Measurements from ENCODE around the gene TBX2.
"Not testable (repeated sequence)": the region's sequence is repeated elsewhere in the genome, so short reads cannot be mapped to it uniquely, and the experiment has no call there.

The TBX2 gene

DNA sequence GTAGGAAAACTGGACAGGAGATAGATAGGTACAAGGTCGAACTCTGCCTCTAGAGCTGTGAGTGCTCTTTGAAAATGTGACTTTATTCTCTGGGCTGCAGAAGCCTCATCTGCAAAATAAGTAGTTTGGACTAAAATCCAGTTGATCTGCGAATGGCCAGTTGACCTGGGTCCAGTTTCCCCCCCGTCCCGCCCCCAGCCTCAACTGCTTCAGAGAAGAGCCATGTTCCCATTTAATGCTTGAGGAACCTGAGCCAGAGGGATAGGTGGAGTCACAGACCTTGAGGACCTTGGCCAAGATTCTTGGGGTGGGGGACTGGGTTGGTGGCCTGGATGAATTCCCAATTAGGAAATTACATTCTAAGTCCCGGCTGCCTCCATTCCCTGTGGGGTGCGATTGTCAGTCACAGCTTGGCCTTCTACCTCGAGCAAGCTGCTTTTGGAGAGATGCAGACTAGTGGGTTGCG lies 14.1 kb downstream of the TBX2 start:
- no peak for DNase-seq (ENCODE audit: low read depth in 2 of 2)

DNA sequence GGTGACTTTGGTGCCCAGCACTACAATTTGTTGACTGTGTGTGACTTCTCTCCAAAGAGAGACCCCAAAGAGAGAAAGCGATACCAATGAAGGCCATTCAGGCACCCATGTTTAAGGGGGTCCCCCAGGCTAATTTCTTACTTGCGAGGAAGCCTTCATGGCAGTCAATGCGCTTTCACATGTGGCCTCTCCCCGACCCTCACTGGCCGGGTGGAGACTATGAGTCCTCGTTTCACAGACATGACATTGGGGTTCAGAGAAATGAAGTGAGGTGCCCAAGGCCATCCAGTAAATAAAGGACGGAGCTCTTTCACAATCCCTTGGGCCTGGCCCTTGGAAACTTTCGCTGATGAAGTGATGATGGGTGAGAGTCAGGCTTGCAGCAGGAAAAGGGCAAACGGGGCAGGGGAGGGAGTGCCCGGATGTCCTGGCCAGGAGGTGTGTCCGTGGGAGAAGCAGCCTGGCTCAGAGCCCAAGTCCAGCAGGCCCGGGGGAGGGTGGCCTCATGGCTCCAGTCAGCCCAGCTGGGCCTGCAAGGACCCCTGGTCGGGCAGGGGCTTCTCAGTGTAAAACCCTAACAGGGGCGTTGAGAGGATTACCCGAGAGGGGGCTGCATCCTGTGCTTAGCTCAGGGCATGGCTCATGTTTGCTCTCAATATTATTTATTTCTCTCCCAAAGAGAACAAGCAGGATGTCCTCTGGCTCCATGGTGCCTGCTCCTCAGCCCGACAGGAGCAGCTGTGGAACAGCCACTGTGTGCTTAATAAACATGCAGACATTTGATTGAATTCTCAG lies 14.7 kb downstream of the TBX2 start:
- no peak for DNase-seq (ENCODE audit: low read depth in 2 of 2)

DNA sequence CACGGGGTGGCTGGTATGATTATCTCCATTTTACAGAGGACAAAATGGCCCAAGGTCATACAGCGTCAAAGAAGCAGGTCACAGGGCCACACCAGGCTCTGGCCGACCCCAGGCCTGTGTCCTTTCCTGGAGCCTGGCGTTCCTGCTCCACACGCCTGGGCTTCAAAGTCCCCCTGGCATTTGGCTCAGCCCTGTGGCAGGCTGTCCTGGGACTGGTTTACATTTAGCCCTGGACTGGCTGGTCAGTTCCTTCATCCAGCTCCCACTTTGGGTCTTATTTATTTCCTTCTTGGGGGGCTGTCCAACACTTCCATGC lies 15.3 kb downstream of the TBX2 start:
- DNase-seq (ENCODE audit: low read depth in 2 of 2), result no peak

DNA sequence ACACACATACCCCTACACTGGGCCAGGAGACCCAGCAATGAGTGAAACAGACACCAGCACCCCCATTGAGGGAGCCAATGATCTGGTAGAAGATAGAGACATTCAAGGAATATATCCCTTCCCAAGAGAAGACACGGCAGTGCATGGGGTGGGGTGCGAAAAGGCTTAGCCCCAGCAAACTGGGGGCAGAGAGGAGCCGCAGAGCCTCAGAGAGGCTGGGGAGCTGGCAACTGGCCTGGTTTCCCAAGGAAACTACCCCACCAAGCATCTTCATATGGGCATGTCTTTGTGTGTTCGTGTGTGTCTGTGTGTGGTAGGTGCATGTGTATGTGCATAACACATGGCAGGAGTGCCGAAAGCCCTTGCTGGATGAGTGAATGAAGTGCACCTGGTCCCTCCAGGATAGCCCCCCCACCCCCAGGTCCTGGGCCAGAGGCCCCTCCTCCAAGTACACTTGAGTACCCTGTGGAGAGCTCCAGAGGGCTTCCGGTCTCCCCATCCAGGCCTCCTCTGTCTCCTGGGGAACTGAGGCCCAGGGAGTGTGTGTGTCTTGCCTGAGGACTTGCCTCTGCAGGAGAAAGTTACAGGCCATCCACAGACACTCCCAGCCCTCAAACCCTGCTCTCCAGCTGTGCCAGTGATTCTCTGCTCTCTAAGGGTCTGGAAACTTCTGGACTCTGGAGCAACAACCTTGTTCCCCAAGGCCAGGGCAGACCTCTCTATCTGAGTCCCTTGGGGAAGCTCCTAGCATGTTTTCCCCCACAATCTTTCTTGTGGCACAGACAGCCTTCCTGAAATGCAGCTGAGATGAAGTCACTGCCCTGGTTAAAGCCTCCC lies 15.9 kb downstream of the TBX2 start:
- DNase-seq (ENCODE audit: low read depth in 2 of 2), result no peak

DNA sequence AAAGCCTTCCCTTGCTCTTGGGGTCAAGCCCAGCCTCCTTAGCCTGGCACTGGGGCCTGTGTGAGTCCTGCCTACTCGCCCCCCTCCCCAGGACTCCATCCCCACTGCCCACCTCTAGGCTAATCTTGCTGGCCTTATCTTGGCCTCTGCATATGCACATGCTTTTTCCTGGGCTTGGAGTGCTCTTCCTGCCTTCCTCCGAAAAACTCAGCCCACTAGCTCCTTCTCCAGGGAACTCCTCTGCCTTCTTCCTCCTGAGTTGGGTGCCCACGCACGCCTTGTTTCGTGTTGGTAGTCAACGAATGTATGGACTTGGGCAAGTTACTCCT lies 16.5 kb downstream of the TBX2 start:
- no peak for DNase-seq (ENCODE audit: low read depth in 2 of 2)

DNA sequence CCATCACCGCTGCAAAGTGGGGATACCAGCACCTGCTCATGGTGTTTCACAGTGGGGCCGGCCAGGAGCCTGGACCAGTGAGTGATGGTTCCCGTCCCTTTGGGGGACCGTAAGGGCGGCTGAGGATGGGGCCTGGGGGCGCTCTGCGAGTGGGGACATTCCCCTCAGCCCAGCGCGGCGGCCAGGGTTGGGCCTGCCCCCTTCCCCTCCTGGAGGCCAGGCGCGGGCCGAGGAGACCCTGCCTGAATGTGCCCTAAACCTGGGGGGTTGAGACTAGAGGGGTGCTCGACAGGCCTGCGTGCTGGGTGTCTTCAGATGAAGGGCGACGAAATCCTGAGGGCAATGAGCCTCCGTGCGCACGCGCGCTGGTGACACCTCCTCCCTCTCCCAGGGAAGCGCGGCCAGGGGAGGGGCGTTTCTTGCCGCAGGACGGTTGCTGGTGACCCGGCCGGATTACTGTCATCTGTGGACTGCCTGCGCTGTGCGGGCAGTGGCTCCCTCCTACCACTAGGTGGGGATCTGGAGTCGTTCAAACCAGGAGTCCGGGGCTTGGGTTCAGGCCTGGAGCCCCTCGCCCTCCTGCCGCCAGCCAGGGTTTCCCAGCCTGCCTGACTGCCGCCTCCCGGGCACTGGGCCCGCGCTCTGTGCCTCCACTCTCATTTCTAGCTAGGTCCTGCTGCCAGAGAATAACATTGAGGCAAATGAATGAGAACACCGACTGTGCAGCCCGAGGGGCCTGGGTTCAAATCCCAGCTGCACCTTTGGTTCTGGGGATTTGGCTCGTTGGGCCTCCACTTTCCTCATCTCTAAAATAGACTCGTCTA lies 17.1 kb downstream of the TBX2 start:
- peak; percentile 50 to 52 for DNase-seq (ENCODE audit: low read depth in 2 of 2)

DNA sequence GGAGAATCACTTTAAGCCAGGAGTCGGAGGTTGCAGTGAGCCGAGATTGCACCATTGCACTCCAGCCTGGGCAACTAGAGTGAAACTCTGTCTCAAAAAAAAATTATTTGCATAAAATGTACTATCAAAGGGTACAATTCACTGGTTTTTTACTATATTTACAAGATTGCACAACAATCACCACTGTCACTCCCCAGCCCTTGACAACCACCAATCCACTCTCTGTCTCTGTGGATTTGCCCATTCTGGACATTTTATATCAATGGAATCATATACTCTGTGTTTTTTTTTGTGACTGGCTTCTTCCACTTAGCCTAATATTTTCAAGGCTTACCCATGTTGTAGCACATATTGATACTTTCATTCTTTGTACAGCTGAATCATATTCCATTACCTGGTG lies 18.8 kb downstream of the TBX2 start:
- DNase-seq (ENCODE audit: low read depth in 2 of 2), result no peak

DNA sequence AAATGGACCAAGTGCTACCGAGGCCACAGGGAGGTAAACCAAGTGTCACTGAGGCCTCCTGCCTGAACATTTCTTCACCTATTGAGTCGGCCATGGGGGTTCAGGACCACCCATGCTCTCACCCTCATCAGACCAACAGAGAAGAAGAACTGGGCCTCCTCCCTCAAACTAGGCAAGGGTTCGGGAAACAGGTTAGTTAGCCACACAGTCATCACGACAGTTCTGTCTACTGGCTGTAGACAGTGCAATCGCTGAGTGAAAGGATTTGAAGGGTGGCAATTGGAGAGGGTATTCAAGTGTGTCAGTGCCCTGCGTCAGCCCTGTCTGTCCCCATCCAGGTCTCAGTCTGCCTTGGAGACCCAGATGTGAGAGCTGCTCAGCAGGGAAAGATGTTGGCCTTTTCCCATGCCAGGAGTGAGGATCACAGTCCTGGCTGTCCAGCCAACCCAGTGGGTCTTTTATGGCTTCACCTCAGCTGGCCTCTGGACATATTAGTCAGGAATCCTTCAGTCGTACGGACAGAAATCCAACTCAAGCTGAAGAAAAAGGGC lies 19.9 kb downstream of the TBX2 start:
- DNase-seq (ENCODE audit: low read depth in 2 of 2), result no peak

DNA sequence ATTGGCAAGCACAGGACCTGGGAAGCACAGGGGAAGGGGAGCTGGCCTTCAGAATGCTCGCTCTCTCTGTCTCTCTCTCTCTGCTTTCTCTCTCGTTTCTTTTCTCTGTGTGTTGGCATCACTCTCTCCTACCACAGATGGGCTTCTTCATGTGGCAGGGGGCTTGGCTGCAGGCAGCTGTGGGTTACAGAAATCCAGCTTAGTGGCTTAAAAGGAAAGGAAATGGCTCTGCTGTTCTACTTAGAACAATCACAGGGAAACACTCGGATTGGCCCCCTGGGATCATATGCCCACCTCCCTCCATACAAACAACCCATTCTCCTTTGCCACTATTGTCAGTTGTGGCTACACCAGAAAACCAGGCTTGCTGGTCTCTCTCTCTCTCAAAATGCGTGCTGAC lies 20.4 kb downstream of the TBX2 start:
- DNase-seq (ENCODE audit: low read depth in 2 of 2), result no peak

DNA sequence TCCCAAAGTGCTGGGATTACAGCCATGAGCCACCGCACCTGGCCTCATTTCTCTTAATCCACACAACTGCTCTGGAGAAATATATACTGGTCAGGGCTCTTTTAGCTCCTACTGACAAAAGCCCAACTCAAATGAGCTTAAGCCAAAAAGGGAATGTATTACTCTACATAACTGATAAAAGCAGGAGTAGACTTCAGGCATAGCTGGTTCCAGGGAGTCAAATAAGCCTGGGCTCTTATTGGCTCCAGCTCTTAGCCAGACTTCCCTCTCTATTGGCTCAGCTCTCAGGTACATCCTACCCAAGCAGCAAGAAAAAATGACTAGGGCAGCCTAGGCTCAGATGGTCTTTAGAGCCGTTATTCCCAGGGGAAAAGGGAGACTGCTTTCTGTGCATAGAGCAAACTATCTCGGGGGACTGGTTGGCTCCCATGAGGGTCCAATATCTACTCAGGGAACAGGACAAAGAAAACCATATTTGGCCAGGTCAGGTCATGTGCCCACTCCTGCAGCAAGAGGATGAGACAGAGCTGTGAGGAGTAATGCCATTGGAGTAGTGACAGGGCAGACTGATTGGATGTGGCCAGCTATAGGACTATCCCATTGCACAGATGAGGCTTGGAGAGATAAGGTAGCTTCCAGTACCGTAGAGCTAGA lies 21.2 kb downstream of the TBX2 start:
- DNase-seq (ENCODE audit: low read depth in 2 of 2), result no peak

DNA sequence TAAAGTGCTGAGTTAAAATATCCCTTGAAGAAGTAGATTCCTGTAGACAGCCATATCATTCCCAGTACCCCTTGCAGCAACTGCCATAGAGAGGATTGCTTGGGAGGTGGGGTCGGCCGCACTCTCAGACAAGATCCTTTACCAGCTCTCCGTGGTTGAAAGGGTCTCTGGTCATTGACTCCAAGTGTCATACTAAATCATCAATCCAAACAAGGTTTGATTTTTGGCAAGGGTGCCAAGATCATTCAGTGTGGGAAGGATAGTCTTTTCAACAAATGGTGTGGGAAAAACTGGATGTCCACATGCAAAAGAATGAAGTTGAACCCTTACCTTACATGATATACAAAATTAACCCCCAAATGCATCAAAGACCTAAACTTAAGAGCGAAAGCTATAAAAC lies 21.8 kb downstream of the TBX2 start:
- no peak for DNase-seq (ENCODE audit: low read depth in 2 of 2)

DNA sequence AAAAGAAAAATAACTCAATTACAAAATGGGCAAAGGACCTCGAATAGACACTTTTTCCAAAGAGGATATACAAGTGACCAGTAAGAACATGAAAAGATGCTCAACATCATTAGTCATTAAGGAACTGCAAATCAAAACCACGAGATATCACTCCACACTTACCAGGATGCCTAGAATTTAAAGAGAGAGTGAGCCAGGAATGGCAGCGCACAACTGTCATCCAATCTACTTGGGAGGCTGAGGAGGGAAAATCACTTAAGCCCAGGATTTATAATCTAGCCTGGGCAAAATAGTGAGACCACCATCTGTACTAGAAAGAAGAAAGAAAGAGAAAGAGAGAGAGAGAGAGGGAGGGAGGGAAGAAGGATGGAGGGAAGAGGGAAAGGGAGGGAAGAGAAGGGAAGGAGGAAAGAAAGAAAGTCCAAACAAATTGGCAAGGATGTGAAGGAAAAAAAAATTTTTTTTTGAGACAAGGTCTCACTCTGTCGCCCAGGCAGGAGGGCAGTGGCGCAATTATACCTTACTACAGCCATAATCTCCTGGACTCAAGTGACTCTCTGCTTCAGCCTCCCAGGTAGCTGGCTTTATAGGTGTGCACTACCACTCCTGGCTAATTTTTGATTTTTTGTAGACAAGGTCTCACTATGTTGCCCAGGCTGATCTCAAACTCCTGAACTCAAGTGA lies 22.6 kb downstream of the TBX2 start:
- no peak for DNase-seq (ENCODE audit: low read depth in 2 of 2)

DNA sequence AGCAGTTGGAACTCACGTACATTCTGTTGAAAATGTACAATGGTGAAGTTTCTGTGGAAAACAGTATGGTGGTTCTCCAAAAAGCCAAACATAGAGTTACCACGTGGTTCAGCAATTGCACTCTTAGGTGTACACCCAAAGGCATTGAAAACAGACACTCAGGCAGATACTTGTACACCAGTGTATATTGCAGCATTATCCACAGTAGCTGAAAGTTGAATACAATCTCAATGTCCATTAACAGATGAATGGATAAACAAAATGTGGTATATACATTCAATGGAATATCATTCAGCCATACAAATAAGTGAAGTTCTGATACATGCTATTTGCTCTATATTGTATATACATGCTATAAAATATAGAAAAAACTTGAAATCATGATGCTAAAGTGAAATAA lies 23.2 kb downstream of the TBX2 start:
- no peak for DNase-seq (ENCODE audit: low read depth in 2 of 2)

DNA sequence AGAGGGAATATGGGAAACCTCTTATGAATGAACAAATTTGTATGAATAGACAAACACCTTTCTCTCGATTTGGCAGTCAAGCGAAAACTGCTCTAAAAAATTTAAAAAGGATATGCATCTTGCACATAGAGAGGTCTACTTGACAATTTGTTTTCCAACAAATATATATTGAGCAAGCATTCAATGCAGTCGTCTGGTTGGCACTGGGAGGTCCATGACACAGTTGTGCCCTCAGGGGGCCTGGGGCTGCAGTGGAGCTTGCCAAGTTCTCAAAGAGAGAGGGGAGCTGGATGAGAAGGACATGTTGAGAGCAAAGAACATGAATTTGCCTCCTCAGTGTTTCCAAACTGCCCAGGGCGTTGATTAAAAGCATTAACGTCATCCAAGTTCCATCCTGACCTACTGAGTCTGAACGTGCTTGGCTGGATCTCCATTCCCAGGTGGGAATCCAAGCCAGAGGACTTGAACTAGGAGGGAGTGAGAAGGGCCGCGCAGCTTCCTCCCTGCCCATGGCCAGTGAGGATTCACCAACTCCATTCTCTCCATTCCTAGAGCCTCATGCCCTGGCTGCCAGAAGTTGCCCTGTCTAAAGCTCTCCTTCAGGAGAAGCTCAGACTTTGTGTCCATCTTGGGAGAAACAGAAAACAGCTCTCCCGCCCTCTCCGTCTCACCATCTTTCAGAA lies 24.5 kb downstream of the TBX2 start:
- DNase-seq (ENCODE audit: low read depth in 2 of 2), result no peak

DNA sequence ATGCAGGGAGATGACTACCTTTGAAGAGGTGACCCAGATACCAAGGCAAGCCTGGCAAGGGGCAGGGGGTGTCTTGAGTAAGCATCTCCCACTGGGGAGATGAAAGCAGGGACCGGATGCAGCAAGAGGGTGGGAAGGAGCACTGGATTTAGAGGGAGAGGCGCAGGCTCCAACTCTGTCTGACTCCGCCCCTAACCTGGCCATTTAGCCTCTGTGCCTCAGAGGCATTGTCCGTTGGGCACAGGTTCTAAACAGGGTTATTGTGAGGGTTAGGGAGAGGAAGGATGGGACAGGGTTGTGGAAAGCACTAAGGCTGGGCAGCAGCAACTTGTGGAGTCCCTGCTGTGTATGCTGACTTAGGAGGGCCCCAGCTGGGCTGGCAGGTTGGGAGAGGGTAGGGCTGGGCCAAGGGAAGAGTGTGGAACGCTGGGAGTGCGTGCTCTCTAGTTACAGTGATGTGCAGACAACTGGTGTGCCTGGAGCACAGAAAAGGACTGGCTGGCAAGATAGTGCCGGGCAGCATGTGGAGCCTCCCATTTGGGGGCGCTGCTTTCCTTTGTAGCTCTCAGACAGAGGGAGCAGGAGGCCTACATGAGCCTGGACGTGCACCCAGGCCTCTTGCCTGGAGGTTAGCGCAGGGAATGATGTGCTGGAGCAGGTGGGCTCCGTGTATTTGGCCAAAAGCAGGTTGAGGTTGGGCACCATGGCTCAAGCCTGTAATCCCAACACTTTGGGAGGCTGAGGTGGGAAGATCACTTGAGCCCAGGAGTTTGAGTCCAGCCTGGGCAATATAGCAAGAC lies 26.2 kb downstream of the TBX2 start:
- no peak for DNase-seq (ENCODE audit: low read depth in 2 of 2)

DNA sequence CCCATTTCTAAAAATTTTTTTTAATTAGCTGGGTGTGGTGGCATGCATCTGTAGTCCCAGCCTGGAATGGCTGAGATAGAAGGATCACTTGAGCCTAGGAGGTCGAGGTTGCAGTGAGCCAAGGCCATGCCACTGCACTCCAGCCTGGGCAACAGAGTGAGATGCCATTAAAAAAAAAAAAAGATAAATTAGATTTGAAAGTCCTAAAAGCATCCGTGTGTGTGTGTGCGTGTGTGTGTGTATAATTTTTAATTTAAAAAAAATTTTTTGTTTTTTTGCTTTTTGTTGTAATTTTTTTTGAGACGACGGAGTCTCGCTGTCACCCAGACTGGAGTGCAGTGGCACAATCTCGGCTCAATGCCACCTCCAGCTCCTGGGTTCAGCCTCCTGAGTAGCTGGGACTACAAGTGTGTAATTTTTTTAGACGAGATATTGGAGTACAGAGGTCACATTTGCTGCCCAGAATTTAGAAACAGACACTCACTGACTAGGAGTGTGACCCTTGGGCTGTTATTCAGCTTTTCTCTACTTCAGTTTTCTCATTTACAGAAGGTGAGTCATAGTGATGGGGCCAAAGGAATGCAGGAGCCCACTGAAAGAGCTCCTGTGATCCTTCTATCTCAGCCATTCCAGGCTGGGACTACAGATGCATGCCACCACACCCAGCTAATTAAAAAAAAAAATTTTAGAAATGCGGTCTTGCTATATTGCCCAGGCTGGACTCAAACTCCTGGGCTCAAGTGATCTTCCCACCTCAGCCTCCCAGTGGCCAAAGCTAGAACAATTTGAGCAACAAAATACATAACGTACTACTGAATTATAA lies 27.1 kb downstream of the TBX2 start:
- DNase-seq (ENCODE audit: low read depth in 2 of 2), result no peak

DNA sequence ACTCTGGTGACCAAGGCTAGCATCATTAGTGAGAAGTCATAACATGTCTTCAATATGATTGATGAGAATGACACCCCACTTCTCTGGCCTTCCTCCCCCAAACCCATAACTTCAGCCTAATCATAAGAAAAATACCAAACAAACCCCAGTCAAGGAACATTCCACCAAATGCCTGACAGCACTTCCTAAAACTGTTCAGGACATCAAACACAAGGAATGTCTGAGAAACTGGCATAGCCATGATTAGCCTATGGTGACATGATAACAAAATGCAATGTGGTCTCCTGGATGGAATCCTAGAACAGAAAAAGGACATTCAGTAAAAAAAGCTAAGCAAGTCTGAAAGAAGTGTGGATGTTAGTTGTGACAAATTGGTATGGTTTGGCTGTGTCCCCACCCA lies 27.9 kb downstream of the TBX2 start:
- DNase-seq (ENCODE audit: low read depth in 2 of 2), result no peak

DNA sequence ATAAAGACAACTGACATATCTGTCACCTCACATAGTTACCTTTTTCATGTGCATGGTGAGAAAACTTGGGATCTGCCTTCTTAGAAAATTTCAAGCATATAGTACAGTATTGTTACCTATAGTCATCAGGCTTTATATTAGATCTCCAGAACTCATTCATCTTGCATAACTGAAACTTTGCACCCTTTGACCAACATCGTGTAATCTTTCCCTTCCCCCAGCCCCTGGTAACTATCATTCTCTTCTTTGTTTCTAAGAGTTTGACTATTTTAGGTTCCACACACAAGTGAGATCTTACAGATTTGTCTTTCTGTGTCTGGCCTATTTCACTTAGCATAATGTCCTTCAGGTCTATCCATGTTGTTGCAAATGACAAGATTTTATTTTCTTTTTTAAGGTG lies 29.6 kb downstream of the TBX2 start:
- no peak for DNase-seq (ENCODE audit: low read depth in 2 of 2)

DNA sequence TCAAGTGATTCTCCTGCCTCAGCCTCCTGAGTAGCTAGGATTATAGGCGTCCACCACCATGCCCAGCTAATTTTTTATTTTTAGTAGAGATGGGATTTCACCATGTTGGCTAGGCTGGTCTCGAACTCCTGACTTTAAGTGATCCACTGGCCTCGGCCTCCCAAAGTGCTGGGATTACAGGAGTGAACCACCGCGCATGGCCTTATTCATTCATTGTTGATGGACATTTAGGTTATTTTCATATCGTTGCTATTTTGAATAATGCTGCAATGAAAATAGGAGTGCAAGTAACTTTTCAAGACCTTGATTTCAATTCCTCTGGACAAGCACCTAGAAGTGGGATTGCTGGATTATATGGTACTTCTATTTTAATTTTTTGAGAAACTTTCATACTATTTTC lies 30.2 kb downstream of the TBX2 start:
- not testable (repeated sequence) for DNase-seq (ENCODE audit: low read depth in 2 of 2)

All from activated CD4-positive, alpha-beta T cell treated with anti-CD3 and anti-CD28 coated beads for 24 hours (primary cell).